ENCODE measurements around the gene CCDC40.

DNA sequence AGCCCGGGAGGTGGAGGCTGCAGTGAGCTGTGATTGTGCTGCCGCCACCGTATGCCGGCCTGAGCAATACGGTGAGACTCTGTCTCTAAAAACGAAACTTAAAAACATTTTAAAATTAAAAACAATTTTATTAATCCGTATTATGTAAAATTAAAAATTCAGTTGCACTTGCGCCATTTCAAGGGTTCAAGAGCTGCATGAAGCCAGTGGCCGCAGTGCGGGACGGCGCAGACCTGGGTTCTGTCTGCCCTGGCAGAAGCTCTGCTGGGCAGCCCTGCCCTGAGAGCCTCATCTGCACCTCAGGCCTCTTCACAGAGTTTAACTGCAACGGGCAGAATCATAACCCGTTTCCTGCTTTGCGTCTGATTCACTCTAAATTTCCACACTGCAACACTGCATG lies 32.5 kb upstream of the CCDC40 start:
- TF ChIP-seq, protein P1, sequence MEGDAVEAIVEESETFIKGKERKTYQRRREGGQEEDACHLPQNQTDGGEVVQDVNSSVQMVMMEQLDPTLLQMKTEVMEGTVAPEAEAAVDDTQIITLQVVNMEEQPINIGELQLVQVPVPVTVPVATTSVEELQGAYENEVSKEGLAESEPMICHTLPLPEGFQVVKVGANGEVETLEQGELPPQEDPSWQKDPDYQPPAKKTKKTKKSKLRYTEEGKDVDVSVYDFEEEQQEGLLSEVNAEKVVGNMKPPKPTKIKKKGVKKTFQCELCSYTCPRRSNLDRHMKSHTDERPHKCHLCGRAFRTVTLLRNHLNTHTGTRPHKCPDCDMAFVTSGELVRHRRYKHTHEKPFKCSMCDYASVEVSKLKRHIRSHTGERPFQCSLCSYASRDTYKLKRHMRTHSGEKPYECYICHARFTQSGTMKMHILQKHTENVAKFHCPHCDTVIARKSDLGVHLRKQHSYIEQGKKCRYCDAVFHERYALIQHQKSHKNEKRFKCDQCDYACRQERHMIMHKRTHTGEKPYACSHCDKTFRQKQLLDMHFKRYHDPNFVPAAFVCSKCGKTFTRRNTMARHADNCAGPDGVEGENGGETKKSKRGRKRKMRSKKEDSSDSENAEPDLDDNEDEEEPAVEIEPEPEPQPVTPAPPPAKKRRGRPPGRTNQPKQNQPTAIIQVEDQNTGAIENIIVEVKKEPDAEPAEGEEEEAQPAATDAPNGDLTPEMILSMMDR (IDR thresholded peaks at IDR 0.05) = no peak
- TF ChIP-seq EZH2 (IDR thresholded peaks at IDR 0.05; ENCODE audit: borderline replicate concordance, insufficient read depth, low read depth, low read length, poor library complexity, severe bottlenecking) = no peak

Data from B cell (primary cell).